ENCODE results near the gene RNASEH2C.
"Not testable (repeated sequence)": the region's sequence is repeated elsewhere in the genome, so short reads cannot be mapped to it uniquely, and the experiment has no call there.

The RNASEH2C gene

GRCh38 chr11:65720211-65720934, at the start of gene RNASEH2C:
RNASEH2C (minus strand) TSS chr11:65720798; CDS start chr11:65720758, 40 bp downstream.
- peak in 57 of 58 donors; percentile 59 to 93 (median 84) for DNase-seq

- not testable (repeated sequence) for DNase-seq
These were observed 47.2 kb upstream of the RNASEH2C start for GRCh38 chr11:65767806-65768205.

GRCh38 chr11:65767406-65767805, 46.8 kb upstream of the RNASEH2C start:
- no peak for DNase-seq

- no peak for DNase-seq
These were observed 45.9 kb upstream of the RNASEH2C start for GRCh38 chr11:65766535-65766934.

- DNase-seq = no peak
These were observed 43.8 kb upstream of the RNASEH2C start for GRCh38 chr11:65764434-65764833.

GRCh38 chr11:65762816-65763215, 42.2 kb upstream of the RNASEH2C start:
- DNase-seq = not testable (repeated sequence)

GRCh38 chr11:65762169-65762568, 41.6 kb upstream of the RNASEH2C start:
- DNase-seq = not testable (repeated sequence)

DNA sequence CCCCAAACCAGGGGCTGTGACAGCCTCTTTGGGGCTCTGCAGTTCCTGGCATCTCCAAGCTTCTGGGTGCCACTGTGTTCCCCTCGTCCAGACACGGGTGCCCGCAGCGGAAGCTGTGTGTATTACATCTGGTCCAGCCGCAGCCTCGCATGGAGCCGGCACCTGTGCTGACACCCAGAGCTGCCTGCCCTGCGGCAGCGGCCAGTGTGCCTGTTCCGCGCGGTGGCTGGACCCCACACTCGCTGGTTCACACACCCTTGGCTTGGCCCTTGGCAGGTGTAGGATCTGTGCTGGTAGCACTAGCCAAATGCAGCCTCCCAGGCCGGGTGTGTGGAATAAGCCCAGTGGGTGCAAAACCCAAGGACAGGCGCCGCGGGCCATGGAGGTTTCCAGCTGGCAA, 24.5 kb upstream of the RNASEH2C start:
- no peak for DNase-seq

DNA sequence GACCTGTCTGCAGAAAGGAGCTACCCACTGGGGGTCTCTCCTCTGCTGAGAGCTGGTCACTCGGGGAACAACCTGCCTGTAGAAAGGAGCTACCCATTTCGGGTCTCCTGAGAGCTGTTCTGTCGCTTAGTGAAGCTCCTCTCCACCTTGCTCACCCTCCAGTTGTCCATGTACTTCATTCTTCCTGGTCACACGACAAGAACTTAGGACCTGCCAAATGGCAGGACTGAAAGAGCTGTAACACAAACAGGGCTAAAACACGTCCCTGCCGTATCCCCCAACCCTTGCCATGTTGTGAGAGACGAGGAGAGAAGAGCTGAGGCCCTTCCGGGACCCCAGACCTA, 24.1 kb upstream of the RNASEH2C start:
- DNase-seq = no peak

GRCh38 chr11:65744026-65744698, 23.6 kb upstream of the RNASEH2C start:
- no peak for DNase-seq

DNA sequence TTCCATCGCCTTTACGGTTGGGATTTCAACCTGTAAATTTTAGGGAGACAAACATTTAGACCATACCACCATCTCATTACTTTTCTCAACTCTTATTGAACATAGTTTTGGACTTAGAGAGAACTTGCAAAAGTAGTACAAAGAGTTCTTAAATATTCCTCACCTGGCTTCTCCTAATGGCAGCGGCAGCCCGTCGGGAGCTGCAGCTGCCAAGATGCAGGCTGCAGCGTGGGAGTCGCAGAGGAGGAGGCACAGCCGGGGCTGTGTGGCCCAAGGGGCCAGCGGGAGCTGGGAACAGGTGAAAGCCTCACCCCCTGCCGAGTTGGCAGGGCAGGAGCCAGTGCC, 23.1 kb upstream of the RNASEH2C start:
- DNase-seq = no peak

GRCh38 chr11:65742353-65742752, 21.8 kb upstream of the RNASEH2C start:
- DNase-seq = no peak

DNA sequence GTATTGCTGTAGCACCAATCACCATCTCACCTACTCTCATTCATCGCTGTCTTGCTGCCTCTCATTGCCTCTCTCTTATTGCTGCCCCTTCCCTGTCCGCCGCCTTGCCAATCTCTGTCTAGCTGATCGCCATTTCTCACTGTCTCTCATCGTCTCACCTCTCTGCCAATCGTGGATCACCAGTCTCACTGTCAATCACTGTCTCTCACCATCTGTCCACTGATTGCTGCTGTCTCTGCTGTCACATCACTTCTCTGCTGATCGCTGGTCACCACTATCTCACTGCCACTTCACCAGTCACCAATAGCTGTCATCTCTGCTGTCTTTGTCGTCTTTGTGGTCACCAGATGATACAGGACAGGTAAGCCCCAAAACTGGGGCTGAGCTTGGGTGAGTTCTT, 20.6 kb upstream of the RNASEH2C start:
- no peak for DNase-seq

GRCh38 chr11:65739022-65739421, 18.4 kb upstream of the RNASEH2C start:
- no peak for DNase-seq

DNA sequence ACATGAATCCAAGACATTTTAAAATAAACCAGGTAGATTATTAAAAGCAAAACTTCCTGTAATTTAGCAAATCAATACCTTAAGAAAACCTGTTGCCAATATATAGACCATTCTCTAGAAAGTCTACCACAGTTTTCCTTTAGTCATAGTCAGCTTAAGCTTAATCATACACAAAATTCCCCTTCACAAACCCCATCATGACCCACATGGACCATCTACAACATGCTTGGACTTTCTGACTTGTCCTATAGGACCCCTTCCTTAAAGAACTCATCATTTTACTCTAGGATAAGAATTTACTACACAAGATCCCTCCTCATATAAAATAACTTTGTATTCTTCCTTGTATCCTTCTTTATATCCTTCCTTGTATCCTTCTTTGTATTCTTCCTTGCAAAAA, 16.2 kb upstream of the RNASEH2C start:
- DNase-seq = no peak

- not testable (repeated sequence) for DNase-seq
These were observed 14.5 kb upstream of the RNASEH2C start for GRCh38 chr11:65735111-65735510.

DNA sequence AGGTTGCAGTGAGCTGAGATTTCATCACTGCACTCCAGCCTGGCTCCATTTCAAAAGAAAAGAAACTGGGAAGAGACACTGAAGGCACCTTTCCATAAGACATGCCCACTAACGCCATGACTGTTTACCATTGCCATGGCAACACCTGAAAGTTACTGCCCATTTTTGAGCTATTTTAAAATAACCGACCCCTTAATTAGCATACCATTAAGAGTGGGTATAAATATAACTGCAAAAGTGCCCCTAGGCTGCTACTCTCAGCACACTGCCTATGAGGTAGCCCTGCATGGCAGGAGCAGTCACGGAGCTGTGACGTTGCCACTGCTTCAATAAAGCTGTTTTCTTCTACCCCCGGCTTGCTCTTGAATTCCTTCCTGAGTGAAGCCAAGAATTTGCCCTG, 9.9 kb upstream of the RNASEH2C start:
- DNase-seq = no peak

- DNase-seq = no peak
These were observed 7.3 kb upstream of the RNASEH2C start for GRCh38 chr11:65727865-65728264.

DNA sequence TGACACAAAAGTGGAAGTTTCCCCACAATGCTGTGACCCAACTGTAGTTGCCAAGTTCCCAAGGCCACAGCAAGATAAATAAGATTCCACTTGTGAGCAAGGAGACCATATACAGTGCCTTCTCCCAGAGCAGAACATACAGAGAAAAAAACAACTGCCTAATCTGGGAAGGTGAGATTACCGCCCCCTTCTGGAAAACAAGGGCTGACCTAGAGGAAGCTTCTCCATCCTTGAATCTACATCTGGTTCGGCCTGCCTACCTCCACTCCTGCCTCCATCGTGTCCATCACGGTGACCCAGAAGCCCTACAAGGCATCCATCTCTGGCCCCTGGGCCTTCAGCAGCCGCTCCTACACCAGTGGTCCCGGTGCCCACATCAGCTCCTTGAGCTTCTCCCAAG, 6.1 kb upstream of the RNASEH2C start:
- no peak for DNase-seq

DNA sequence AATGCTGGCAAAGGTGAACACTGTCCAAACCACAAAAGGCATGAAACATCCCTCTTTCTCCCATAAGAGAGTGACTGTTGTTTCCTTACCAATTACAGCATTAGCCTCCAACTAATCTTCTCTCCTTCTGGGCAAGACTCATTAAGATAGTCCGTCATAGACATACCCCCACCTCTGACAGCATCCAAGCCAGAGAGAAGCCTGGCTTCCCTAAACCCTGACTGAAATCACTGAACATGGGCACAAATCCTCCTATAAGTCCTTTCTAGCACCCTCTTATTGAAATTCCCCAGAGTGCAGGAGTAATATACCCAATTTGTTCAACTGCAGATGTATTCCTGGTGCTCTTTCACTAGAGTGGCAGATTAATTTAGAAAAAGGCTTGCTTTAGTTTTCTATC, 1.7 kb upstream of the RNASEH2C start:
- DNase-seq = no peak

- peak in 6 of 58 donors; percentile 19 to 53 (median 46) for DNase-seq
These were observed 757 bp downstream of the RNASEH2C start for GRCh38 chr11:65719871-65720210.

DNA sequence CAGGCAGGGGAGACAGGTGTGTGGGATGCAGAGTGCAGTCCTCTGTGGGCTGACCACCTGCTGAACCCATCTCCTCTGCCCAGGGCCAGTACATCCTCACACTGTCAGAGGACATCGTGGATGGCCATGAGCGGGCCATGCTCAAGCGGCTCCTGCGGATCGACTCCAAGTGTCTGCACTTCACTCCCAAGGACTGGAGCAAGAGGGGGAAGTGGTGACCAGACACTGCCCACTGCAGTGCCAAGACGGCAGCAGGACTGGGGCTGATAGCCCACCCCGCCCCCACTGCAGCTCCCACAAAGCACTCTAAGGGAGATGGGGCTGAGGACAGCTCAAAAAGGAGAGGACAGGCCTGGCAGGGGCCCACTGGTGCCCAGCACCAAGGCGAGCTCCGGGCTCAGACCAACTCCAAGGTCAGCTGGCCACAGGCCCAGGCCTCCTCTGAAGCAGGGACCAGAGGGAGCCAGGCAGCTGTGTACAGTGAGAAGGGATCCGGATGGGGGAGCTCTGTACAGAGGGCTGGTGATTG, 1.6 kb downstream of the RNASEH2C start:
- peak in 1 of 58 donors; percentile 4 for DNase-seq

GRCh38 chr11:65718531-65718930, 2.1 kb downstream of the RNASEH2C start:
- DNase-seq = no peak
